Stimulated activated effector memory CD8-positive, alpha-beta T cell treated with anti-CD3 and anti-CD28 coated beads, Interleukin-12 subunit alpha, Interleukin-12 subunit beta, amount 100 ng/mL, for 72 hours (primary cell): ENCODE measurements around the gene APLP2.
"Not testable (repeated sequence)": the region's sequence is repeated elsewhere in the genome, so short reads cannot be mapped to it uniquely, and the experiment has no call there.

Experiments used
- ATAC-seq: fragments of 150-1000 bp; cut with Tn5 transposase; 2 replicates; pipeline ENCODE4 v1.10.0; 2021
- DNase-seq, 2 donors: peaks; one replicate each; pipeline ENCODE4 v3.0.0; 2021 to 2022; ENCODE audit warnings: low spot score in 2 of 2
- H3K27ac Mint-ChIP-seq: one replicate; pipeline ENCODE4 v1.8.0; 2022; ENCODE audit warnings: mild to moderate bottlenecking, mixed read lengths
- H3K36me3 Mint-ChIP-seq: one replicate; pipeline ENCODE4 v1.8.0; 2022; ENCODE audit warnings: mild to moderate bottlenecking, mixed read lengths
- H3K4me1 Mint-ChIP-seq: one replicate; pipeline ENCODE4 v1.8.0; 2022; ENCODE audit warnings: mixed read lengths
- H3K4me3 Mint-ChIP-seq: one replicate; pipeline ENCODE4 v1.8.0; 2022; ENCODE audit warnings: mild to moderate bottlenecking, mixed read lengths
- H3K9me3 Mint-ChIP-seq: one replicate; pipeline ENCODE4 v1.8.0; 2022; ENCODE audit warnings: mixed read lengths

APLP2 gene

GRCh38 chr11:130070846-130071200 lies 1.1 kb downstream of the APLP2 start:
- ATAC-seq: no peak
- peaks cover 6% of the 10 kb centered on the region for H3K36me3 Mint-ChIP-seq
- peaks cover 23% of the 10 kb centered on the region for H3K4me1 Mint-ChIP-seq
- peak overlapping the region; percentile 32 for H3K27ac Mint-ChIP-seq
- no peaks in the 10 kb centered on the region for H3K9me3 Mint-ChIP-seq
- no peak for DNase-seq
- H3K4me3 Mint-ChIP-seq: peak overlapping the region; percentile 96

- H3K4me1 Mint-ChIP-seq: peaks cover 23% of the 10 kb centered on the region
- peak overlapping the region; percentile 32 for H3K27ac Mint-ChIP-seq
- no peak for DNase-seq
- no peak for ATAC-seq
- H3K4me3 Mint-ChIP-seq: peak overlapping the region; percentile 96
- H3K9me3 Mint-ChIP-seq: no peaks in the 10 kb centered on the region
- H3K36me3 Mint-ChIP-seq: peaks cover 6% of the 10 kb centered on the region
Observed at GRCh38 chr11:130071211-130071712, 1.6 kb downstream of the APLP2 start.

DNA sequence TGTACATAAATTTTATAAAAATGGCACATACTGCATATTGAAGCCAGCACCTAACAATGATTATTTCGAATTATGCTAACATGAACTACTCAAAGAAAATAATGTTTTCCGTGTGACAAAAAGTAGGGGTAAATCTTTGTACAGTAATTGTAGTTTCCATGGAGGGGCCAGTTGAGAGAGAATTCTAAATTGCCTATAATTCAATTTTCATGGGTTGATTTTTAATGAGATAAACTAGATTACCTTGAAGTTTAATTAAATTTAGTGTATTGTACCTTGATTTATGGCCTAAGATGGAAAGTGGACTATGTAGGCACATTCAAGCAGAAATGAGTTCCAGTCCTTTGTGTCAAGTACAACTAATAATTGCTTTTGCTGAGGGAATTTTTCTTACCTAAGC lies 5.0 kb downstream of the APLP2 start:
- Mint-ChIP-seq H3K27ac (no peak overlapping the region), H3K4me1 (peaks cover 19% of the 10 kb centered on the region), H3K9me3 (no peaks in the 10 kb centered on the region), H3K4me3 (no peak overlapping the region), H3K36me3 (peaks cover 3% of the 10 kb centered on the region)
- ATAC-seq: no peak
- DNase-seq: no peak

DNA sequence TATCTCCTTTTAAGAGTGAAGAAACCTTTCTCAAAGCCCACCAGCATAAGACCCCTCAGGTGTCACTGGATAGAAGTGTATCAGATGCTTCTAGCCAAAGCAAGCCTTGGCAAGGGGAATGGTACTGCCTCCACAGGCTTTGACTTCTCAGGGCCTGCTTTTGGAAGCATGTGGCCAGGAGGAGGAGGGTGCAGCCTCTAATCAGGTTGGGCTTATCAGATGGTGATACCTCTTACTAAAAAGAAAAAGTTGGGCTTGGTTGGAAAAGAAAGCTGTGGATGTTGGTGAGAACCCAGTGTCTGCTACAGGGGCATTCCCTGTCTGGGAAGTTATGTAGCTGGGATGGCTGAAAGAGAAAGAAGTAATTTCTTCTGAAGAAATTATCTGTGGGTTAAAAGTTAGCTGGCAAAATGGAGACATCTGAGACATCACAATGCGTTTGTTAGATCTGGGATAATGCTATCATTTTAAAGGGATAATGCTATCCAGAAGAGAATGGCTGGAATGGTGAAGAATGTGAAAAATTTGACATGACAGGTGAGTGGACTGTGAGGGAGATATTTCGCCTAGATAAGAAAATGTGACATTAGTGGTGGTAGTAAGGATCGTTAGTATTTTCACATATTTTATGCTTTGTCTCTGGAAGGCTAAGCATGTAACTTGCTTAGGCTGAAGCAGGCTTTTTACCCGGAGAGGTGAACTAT lies 7.2 kb downstream of the APLP2 start:
- no peak overlapping the region for H3K27ac Mint-ChIP-seq
- no peak for DNase-seq
- H3K9me3 Mint-ChIP-seq: no peaks in the 10 kb centered on the region
- no peak overlapping the region for H3K4me3 Mint-ChIP-seq
- H3K4me1 Mint-ChIP-seq: peaks cover 7% of the 10 kb centered on the region
- no peaks in the 10 kb centered on the region for H3K36me3 Mint-ChIP-seq
- ATAC-seq: no peak

DNA sequence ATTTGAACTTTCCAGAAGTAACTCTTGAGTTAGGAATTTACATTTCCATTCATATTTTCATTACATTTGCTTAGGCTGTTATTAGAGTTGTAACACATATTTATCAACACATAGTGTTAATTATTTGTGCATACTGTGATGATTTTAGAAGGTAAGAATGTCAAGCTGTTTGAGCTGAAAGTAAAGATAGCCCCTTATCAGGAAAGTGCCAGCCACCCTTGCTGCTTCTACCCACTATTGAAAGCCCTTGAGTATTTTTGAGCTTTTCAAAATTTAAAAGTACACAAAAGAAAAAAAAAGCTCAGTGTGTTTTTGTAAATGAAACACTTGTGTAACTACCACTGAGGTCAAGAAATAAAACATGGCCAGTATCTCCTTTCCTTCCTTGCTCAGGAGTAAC lies 8.0 kb downstream of the APLP2 start:
- ATAC-seq: no peak
- peaks cover 7% of the 10 kb centered on the region for H3K4me1 Mint-ChIP-seq
- H3K36me3 Mint-ChIP-seq: no peaks in the 10 kb centered on the region
- H3K9me3 Mint-ChIP-seq: no peaks in the 10 kb centered on the region
- H3K27ac Mint-ChIP-seq: no peak overlapping the region
- no peak for DNase-seq
- H3K4me3 Mint-ChIP-seq: no peak overlapping the region

DNA sequence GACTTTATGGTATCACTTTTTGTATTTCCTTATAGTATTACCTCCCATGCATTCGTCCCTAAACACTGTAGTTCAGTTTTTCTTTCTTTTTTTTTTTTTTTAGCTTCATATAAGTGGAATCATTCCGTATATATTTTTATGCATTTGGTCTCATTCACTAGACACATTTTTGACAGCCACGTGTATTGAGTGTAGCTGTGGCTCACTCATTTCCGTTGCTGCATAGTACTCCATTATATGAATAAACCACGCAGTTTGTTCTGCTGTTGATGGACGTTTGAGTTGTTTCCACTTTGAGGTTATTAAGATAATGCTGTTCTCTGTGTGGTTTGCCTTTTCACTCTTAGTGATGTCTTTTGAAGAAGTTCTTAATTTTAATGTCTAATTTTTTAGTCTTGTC lies 8.4 kb downstream of the APLP2 start:
- no peak overlapping the region for H3K27ac Mint-ChIP-seq
- peaks cover 7% of the 10 kb centered on the region for H3K4me1 Mint-ChIP-seq
- no peak for ATAC-seq
- H3K4me3 Mint-ChIP-seq: no peak overlapping the region
- DNase-seq: no peak
- no peaks in the 10 kb centered on the region for H3K9me3 Mint-ChIP-seq
- no peaks in the 10 kb centered on the region for H3K36me3 Mint-ChIP-seq

GRCh38 chr11:130085671-130086290 lies 16.1 kb downstream of the APLP2 start:
- ATAC-seq (no peak), DNase-seq (no peak)
- Mint-ChIP-seq H3K4me1 (peaks cover 8% of the 10 kb centered on the region), H3K9me3 (no peaks in the 10 kb centered on the region), H3K36me3 (no peaks in the 10 kb centered on the region), H3K4me3 (no peak overlapping the region), H3K27ac (no peak overlapping the region)

DNA sequence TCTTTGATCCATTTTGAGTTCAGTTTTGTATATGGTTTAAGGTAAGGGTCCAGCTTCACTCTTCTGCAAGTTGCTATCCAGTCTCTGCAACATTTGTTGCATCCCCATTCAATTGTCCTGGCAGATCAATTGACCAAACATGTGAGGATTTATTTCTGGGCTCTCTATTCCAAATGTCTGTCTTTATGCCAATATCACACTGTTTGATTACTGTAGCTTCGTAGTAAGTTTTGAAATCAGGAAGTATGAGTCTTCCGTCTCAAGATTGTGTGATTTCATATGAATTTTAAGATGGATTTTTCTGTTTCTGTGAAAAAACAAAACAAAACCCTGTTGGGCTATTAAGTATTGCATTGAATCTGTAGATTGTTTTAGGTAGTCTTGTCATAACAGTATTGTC lies 17.0 kb downstream of the APLP2 start:
- H3K27ac Mint-ChIP-seq: no peak overlapping the region
- no peak overlapping the region for H3K4me3 Mint-ChIP-seq
- no peak for DNase-seq
- H3K9me3 Mint-ChIP-seq: no peaks in the 10 kb centered on the region
- H3K4me1 Mint-ChIP-seq: peaks cover 8% of the 10 kb centered on the region
- no peaks in the 10 kb centered on the region for H3K36me3 Mint-ChIP-seq
- ATAC-seq: no peak

DNA sequence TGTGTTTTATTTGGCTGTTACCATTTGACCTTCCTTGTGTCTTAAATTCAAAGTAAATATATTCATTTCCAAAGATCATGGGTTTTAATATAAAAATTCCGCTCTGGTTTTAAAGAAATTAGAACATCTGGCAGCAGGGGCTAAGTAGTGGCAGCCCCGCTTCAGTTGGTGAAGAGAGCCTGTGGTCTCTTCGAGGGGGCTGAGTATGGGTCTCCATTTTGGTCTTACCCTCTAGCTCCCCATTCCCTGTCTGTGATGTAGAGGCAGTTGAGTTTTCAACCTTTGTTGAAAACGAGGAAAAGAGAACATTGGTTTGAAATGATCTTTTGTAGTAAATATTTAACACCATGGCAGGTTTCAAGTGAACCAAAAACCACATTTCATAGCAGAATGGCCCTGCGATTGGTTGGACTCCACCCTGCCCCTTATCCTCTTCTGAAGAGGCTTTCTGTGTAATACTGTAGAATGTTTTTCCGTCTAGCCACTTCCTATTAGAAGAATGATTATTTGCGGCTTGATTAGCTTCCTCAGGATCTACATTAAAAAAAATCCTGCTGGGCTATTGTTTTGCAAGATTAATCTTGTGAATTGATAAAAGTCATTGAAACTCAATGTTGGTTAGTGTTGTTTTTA lies 17.7 kb downstream of the APLP2 start:
- peaks cover 8% of the 10 kb centered on the region for H3K4me1 Mint-ChIP-seq
- no peak overlapping the region for H3K4me3 Mint-ChIP-seq

GRCh38 chr11:130088217-130088616 lies 18.5 kb downstream of the APLP2 start:
- no peak for DNase-seq
- H3K27ac Mint-ChIP-seq: no peak overlapping the region
- no peak for ATAC-seq
- H3K9me3 Mint-ChIP-seq: no peaks in the 10 kb centered on the region
- no peak overlapping the region for H3K4me3 Mint-ChIP-seq
- H3K36me3 Mint-ChIP-seq: no peaks in the 10 kb centered on the region
- H3K4me1 Mint-ChIP-seq: peaks cover 8% of the 10 kb centered on the region

More for the DNA sequence above, 17.7 kb downstream of the APLP2 start:
- ATAC-seq: no peak
- Mint-ChIP-seq H3K36me3 (no peaks in the 10 kb centered on the region), H3K9me3 (no peaks in the 10 kb centered on the region), H3K27ac (no peak overlapping the region)
- no peak for DNase-seq

- DNase-seq (no peak), ATAC-seq (no peak)
- H3K27ac Mint-ChIP-seq: no peak overlapping the region
- H3K36me3 Mint-ChIP-seq: no peaks in the 10 kb centered on the region
- H3K9me3 Mint-ChIP-seq: no peaks in the 10 kb centered on the region
- H3K4me3 Mint-ChIP-seq: no peak overlapping the region
- peaks cover 8% of the 10 kb centered on the region for H3K4me1 Mint-ChIP-seq
Observed at GRCh38 chr11:130088919-130089673, 19.4 kb downstream of the APLP2 start.

DNA sequence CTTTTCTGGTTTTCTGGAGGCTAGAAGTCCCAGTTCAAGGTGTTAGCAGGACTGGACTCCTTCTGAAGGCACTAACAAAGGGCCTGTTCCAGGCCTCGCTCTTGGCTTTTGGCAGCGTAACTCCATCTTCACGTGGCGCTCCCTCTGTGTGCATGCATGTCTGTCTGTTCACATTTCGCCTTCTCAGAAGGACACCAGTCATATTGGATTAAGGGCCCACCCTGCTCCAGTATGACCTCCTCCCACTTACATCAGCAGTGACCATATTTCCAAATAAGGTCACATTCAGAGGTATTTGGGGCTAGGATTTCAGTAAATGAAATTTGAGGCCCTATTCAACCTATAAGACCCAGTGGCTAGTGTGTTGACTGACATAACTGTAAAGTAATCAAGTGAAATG lies 20.0 kb downstream of the APLP2 start:
- no peak for ATAC-seq
- no peak for DNase-seq
- Mint-ChIP-seq H3K4me3 (no peak overlapping the region), H3K27ac (no peak overlapping the region), H3K36me3 (no peaks in the 10 kb centered on the region), H3K9me3 (no peaks in the 10 kb centered on the region), H3K4me1 (peaks cover 8% of the 10 kb centered on the region)

- not testable (repeated sequence) for H3K4me3 Mint-ChIP-seq, H3K27ac Mint-ChIP-seq, H3K36me3 Mint-ChIP-seq, DNase-seq, H3K9me3 Mint-ChIP-seq, H3K4me1 Mint-ChIP-seq, ATAC-seq
Observed at GRCh38 chr11:130090517-130090916, 20.8 kb downstream of the APLP2 start.

DNA sequence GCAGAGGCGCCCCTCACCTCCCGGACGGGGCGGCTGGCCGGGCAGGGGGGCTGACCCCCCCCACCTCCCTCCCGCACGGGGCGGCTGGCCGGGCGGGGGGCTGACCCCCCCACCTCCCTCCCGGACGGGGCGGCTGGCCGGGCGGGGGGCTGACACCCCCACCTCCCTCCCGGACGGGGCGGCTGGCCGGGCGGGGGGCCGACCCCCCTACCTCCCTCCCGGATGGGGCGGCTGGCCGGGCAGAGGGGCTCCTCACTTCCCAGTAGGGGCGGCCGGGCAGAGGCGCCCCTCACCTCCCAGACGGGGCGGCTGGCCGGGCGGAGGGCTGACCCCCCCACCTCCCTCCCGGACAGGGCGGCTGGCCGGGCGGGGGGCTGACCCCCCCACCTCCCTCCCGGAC lies 21.5 kb downstream of the APLP2 start:
- H3K4me3 Mint-ChIP-seq, DNase-seq, H3K9me3 Mint-ChIP-seq, H3K27ac Mint-ChIP-seq, ATAC-seq, H3K4me1 Mint-ChIP-seq, H3K36me3 Mint-ChIP-seq: not testable (repeated sequence)

DNA sequence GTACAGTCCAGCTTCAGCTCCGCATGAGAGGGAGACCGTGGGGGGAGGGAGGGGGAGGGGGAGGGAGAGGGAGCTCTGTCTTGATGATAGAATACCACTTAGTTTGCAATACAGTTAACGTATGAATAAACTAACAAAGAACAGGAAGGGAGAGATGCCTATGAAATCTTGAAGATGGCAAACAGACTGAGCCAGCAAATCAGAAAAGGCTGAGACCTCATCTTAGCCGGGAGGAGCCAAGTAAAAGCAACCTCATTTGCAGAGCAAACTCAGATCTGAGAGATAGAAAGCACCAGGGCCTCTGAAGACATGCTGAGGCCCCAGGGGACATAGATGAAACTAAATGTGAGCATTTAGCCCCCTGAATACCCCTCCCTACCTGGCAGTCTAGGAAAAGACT lies 23.0 kb downstream of the APLP2 start:
- Mint-ChIP-seq H3K27ac (no peak overlapping the region), H3K4me3 (no peak overlapping the region), H3K9me3 (no peaks in the 10 kb centered on the region), H3K4me1 (peaks cover 8% of the 10 kb centered on the region), H3K36me3 (no peaks in the 10 kb centered on the region)
- ATAC-seq (no peak), DNase-seq (no peak)
